DOHH2 (cell line): ENCODE results near the gene LTO1.

Experiments used
- CTCF ChIP-seq: fragments of 200-600 bp; sonication (generic); IDR thresholded peaks from one replicate; pipeline ENCODE4 v1.5.1; 2014; ENCODE audit warnings: antibody characterized with exemption, mild to moderate bottlenecking, low read depth, low read length; ENCODE audit not compliant: poor library complexity, severe bottlenecking
- EZH2phosphoT487 ChIP-seq: fragments of 200-600 bp; sonication (generic); IDR thresholded peaks from 2 replicates; pipeline ENCODE4 v1.6.1; 2017; ENCODE audit warnings: borderline replicate concordance, mild to moderate bottlenecking, antibody characterized with exemption, low read length, moderate library complexity, mixed read lengths

GRCh38 chr11:69617682-69618081 is 57.5 kb downstream of the LTO1 start:
- TF ChIP-seq CTCF (no peak), EZH2phosphoT487 (no peak)
